ENCODE data around the gene PLA2G7.

GRCh38 chr6:46706464-46706863 is 28.7 kb downstream of the PLA2G7 start:
- no peak for TF ChIP-seq CTCF (IDR thresholded peaks at IDR 0.05; ENCODE audit: control extremely low read depth in 1 of 3, insufficient read depth in 1 of 3, low read depth in 1 of 3, low read length in 3 of 3)
- no peak for TF ChIP-seq MAFK (IDR thresholded peaks at IDR 0.05; ENCODE audit: low read depth, low read length)
- no peak for TF ChIP-seq POLR2A (IDR thresholded peaks at IDR 0.05; ENCODE audit: control extremely low read depth in 1 of 2, low read depth in 2 of 2, low read length in 2 of 2)
- no peak for TF ChIP-seq FOSL1 (IDR thresholded peaks at IDR 0.05; ENCODE audit: insufficient read depth, low read depth, low read length)
- TF ChIP-seq CHD2 (IDR thresholded peaks at IDR 0.05; ENCODE audit: low read length): no peak
- TF ChIP-seq ATF2 (IDR thresholded peaks at IDR 0.05; ENCODE audit: low read length): no peak
- TF ChIP-seq BCL11A (IDR thresholded peaks at IDR 0.05; ENCODE audit: low read depth in 2 of 2, low read length in 2 of 2): no peak

Data from H1 (cell line).